Measurements from ENCODE around the gene INSR. TPM values are rescaled to one million over a fixed set of nuclear protein-coding genes. Genes with fewer than 3 reads are reported as not detected.
"Not testable (repeated sequence)": the region's sequence is repeated elsewhere in the genome, so short reads cannot be mapped to it uniquely, and the experiment has no call there.

The INSR gene
- polyA plus RNA-seq, 2 of the 4 experiments (the other 2 are of a cell fraction): 1.8 to 3.3 TPM

DNA sequence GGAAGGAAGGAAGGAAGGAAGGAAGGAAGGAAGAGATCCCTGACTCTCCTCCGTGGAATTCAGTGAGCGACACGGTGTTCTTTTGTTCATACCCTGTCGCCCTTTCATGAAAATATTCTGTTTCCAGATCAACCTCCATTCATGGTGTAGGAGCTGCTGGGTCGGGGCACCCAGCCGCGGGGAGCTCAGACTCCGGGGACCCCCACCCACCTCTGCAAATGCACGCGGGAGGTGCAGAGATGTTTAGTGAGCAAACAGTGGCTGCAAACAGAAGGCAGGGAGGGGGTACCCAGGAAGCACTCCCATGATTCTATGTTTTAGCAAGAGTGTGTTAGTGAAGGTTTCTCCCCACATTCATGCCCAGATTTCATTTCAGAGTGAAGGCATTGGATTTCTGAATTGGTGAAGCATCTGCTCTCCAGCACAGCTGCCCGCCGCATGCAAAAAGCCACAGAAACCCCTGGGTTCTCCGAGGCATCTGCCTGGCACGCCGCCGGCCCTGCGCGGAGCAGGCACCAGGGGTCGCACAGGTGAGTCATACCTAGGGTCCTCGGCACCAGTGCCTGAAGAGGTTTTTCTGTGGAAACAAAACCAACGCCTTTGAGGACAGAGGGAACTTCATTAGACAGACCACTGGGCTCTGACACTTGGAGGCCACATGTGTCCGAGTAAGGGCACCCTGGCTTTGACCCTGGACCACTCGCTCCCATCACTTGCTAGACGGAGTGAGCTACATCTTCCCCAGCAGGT lies 144.1 kb downstream of the INSR start:
- H3K4me1 ChIP-seq: no peaks in the 10 kb centered on the region
- DNase-seq (ENCODE audit: low read depth in 1 of 2, low spot score in 1 of 2): no peak
- H3K4me3 ChIP-seq: no peak overlapping the region
- ChIA-PET POLR2A (no interaction called here), CTCF (interaction anchor here (0.6 to 3.2 kb wide), 15 partner anchors 9 to 215 kb away, joined by 3 to 31 read pairs (median 5); partner anchors contain the start of gene ARHGEF18)
- TF ChIP-seq, protein P1, sequence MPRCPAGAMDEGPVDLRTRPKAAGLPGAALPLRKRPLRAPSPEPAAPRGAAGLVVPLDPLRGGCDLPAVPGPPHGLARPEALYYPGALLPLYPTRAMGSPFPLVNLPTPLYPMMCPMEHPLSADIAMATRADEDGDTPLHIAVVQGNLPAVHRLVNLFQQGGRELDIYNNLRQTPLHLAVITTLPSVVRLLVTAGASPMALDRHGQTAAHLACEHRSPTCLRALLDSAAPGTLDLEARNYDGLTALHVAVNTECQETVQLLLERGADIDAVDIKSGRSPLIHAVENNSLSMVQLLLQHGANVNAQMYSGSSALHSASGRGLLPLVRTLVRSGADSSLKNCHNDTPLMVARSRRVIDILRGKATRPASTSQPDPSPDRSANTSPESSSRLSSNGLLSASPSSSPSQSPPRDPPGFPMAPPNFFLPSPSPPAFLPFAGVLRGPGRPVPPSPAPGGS (IDR thresholded peaks at IDR 0.05): no peak
- TF ChIP-seq TP53 (CRISPR knock-in tag; IDR thresholded peaks at IDR 0.05) (no peak), EHF (CRISPR knock-in tag; IDR thresholded peaks at IDR 0.05) (no peak), ZFP36 (IDR thresholded peaks at IDR 0.05; ENCODE audit: borderline replicate concordance, partially characterized antibody) (no peak), ZSCAN20 (CRISPR knock-in tag; IDR thresholded peaks at IDR 0.05) (no peak), SREBF2 (IDR thresholded peaks at IDR 0.05) (no peak), MYC (IDR thresholded peaks at IDR 0.05; ENCODE audit: borderline replicate concordance, low read length) (no peak), ZC3H11A (IDR thresholded peaks at IDR 0.05) (no peak), CEBPB (IDR thresholded peaks at IDR 0.05) (no peak), NFE2L2 (conservative IDR thresholded peaks at IDR 0.05; ENCODE audit: low read length) (no peak), HOXA7 (CRISPR knock-in tag; IDR thresholded peaks at IDR 0.05) (no peak), FOSL2 (IDR thresholded peaks at IDR 0.05) (no peak), FOSL2 (CRISPR knock-in tag; IDR thresholded peaks at IDR 0.05) (no peak), RNF2 (IDR thresholded peaks at IDR 0.05; ENCODE audit: borderline replicate concordance, low read depth) (no peak), SMC3 (IDR thresholded peaks at IDR 0.05) (no peak), POLR2AphosphoS2 (conservative IDR thresholded peaks at IDR 0.05; ENCODE audit: low read length) (no peak), MAFK (IDR thresholded peaks at IDR 0.05; ENCODE audit: partially characterized antibody) (no peak)
- TF ChIP-seq, protein P2, sequence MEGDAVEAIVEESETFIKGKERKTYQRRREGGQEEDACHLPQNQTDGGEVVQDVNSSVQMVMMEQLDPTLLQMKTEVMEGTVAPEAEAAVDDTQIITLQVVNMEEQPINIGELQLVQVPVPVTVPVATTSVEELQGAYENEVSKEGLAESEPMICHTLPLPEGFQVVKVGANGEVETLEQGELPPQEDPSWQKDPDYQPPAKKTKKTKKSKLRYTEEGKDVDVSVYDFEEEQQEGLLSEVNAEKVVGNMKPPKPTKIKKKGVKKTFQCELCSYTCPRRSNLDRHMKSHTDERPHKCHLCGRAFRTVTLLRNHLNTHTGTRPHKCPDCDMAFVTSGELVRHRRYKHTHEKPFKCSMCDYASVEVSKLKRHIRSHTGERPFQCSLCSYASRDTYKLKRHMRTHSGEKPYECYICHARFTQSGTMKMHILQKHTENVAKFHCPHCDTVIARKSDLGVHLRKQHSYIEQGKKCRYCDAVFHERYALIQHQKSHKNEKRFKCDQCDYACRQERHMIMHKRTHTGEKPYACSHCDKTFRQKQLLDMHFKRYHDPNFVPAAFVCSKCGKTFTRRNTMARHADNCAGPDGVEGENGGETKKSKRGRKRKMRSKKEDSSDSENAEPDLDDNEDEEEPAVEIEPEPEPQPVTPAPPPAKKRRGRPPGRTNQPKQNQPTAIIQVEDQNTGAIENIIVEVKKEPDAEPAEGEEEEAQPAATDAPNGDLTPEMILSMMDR (IDR thresholded peaks at IDR 0.05): no peak
- TF ChIP-seq, protein P3, sequence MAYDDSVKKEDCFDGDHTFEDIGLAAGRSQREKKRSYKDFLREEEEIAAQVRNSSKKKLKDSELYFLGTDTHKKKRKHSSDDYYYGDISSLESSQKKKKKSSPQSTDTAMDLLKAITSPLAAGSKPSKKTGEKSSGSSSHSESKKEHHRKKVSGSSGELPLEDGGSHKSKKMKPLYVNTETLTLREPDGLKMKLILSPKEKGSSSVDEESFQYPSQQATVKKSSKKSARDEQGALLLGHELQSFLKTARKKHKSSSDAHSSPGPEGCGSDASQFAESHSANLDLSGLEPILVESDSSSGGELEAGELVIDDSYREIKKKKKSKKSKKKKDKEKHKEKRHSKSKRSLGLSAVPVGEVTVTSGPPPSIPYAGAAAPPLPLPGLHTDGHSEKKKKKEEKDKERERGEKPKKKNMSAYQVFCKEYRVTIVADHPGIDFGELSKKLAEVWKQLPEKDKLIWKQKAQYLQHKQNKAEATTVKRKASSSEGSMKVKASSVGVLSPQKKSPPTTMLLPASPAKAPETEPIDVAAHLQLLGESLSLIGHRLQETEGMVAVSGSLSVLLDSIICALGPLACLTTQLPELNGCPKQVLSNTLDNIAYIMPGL (CRISPR knock-in tag; IDR thresholded peaks at IDR 0.05; ENCODE audit: borderline replicate concordance): no peak
- TF ChIP-seq, protein P4, sequence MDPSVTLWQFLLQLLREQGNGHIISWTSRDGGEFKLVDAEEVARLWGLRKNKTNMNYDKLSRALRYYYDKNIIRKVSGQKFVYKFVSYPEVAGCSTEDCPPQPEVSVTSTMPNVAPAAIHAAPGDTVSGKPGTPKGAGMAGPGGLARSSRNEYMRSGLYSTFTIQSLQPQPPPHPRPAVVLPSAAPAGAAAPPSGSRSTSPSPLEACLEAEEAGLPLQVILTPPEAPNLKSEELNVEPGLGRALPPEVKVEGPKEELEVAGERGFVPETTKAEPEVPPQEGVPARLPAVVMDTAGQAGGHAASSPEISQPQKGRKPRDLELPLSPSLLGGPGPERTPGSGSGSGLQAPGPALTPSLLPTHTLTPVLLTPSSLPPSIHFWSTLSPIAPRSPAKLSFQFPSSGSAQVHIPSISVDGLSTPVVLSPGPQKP (IDR thresholded peaks at IDR 0.05; ENCODE audit: low read depth, low read length): no peak
- TF ChIP-seq, protein P5, sequence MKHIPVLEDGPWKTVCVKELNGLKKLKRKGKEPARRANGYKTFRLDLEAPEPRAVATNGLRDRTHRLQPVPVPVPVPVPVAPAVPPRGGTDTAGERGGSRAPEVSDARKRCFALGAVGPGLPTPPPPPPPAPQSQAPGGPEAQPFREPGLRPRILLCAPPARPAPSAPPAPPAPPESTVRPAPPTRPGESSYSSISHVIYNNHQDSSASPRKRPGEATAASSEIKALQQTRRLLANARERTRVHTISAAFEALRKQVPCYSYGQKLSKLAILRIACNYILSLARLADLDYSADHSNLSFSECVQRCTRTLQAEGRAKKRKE (CRISPR knock-in tag; IDR thresholded peaks at IDR 0.05; ENCODE audit: low read depth): no peak
- H3K9me3 ChIP-seq: 0 out of 3 replicates have a peak, but pooled peaks cover 13% of the 10 kb centered on the region
- peak in 1 of 2 experiments; percentile 34; a peak in 1 of 6 replicates for ATAC-seq
- no peak for FAIRE-seq
- no peak overlapping the region for H3K27ac ChIP-seq
- no peak overlapping the region for H3K4me2 ChIP-seq
- whole genome bisulfite sequencing (ENCODE audit: missing lambda C conversion rate): 79% methylated on average over 14 of the region's 24 CpGs

DNA sequence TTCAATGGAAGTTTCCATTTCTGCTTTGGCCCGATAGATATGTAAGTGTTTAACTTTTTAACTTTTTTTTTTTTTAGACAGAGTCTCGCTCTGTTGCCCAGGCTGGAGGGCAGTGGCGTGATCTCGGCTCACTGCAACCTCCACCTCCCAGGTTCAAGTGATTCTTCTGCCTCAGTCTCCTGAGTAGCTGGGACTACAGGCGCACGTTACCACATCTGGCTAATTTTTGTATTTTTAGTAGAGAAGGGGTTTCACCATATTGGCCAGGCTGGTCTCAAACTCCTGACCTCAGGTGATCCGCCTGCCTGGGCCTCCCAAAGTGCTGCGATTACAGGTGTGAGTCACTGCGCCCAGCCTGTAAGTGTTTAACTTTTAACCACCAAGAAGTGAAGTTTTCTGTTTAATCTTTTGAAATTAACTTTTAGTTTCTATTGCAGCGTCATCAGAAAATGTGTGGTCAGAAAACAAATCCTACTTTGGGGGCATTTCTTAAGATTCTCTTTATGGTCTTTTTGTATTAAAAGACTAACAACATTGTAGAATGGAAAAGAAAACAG lies 147.0 kb downstream of the INSR start:
- H3K4me1 ChIP-seq; FAIRE-seq; H3K27ac ChIP-seq; ATAC-seq; POLR2A ChIA-PET; DNase-seq (ENCODE audit: low read depth in 1 of 2, low spot score in 1 of 2); H3K4me2 ChIP-seq; H3K4me3 ChIP-seq: not testable (repeated sequence)
- CTCF ChIA-PET: interaction anchor here (0.6 to 3.2 kb wide), 4 partner anchors 45 to 285 kb away, joined by 3 to 31 read pairs (median 4); no protein-coding TSS in a partner anchor
- 95% methylated on average over 10 of the region's 10 CpGs for WGBS (ENCODE audit: missing lambda C conversion rate)
- H3K9me3 ChIP-seq: 0 out of 3 replicates have a peak, but pooled peaks cover 13% of the 10 kb centered on the region

DNA sequence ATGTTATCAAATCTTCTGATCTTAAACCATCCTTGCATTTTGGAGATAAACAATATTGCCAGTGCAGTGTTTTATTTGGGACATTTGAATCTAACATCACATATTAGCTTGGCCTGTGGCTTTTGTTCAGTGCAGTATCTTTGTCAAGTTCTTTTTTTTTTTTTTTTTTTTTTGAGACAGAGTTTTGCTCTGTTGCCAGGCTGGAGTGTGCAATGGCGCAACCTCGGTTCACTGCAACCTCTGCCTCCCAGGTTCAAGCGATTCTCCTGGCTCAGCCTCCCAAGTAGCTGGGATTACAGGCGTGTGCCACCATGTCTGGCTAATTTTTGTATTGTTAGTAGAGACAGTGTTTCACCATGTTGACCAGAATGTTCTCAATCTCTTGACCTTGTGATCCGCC lies 148.1 kb downstream of the INSR start:
- H3K27ac ChIP-seq; DNase-seq (ENCODE audit: low read depth in 1 of 2, low spot score in 1 of 2); ATAC-seq; H3K4me3 ChIP-seq; H3K4me1 ChIP-seq; H3K4me2 ChIP-seq; FAIRE-seq; POLR2A ChIA-PET: not testable (repeated sequence)
- CTCF ChIA-PET: interaction anchor here (0.6 to 1.7 kb wide), 2 partner anchors 195 to 1008 kb away, joined by 4 to 6 read pairs; no protein-coding TSS in a partner anchor
- 0 out of 3 replicates have a peak, but pooled peaks cover 13% of the 10 kb centered on the region for H3K9me3 ChIP-seq
- WGBS (ENCODE audit: missing lambda C conversion rate): 88% methylated on average over 5 of the region's 5 CpGs

Measured in A549 (cell line).